ENCODE measurements around the gene OR8G1. TPM values are rescaled to one million over a fixed set of nuclear protein-coding genes. Genes with fewer than 3 reads are reported as not detected.

OR8G1 gene
- total and polyA plus RNA-seq, 5 donors from 2014 or later: not detected

DNA sequence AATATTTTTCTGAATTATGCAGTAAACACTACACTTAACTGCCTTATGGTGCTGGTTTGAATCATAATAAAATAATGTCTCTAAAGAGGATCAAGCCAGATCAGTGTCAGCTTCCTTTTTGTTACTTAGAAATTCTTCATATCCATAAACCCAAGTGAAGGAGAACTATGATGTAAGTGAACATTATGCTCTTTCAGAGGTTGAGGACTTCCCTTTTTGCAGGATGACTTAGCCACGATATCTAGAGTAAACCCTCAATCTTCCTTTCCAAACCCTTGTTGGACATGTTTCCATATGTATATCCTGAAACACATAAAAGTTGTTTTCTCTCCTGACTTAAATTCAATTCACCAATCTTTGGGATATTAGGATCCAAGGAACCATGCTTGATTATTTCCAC is 53.8 kb downstream of the OR8G1 start:
- no peak overlapping the region for H3K4me3 ChIP-seq (ENCODE audit: low read depth, low read length)
- H3K4me1 ChIP-seq (ENCODE audit: control insufficient read depth, insufficient read depth, low read length, poor library complexity, severe bottlenecking): no peaks in the 10 kb centered on the region
- H3K36me3 ChIP-seq (ENCODE audit: control insufficient read depth, insufficient read depth, low read length): no peaks in the 10 kb centered on the region
- no peak overlapping the region for H3K27ac Mint-ChIP-seq
- peaks cover 0 to 7% (median 3%) of the 10 kb centered on the region in 7 donors for H3K9me3 Mint-ChIP-seq
- no peak for DNase-seq
- ATAC-seq (ENCODE audit: low read depth in 2 of 2): no peak
- no peaks in the 10 kb centered on the region for H3K36me3 Mint-ChIP-seq
- no peaks in the 10 kb centered on the region for H3K27me3 Mint-ChIP-seq
- H3K4me1 Mint-ChIP-seq: no peaks in the 10 kb centered on the region
- H3K9me3 ChIP-seq (ENCODE audit: control insufficient read depth in 2 of 2, low read length in 2 of 2): no peaks in the 10 kb centered on the region
- H3K27me3 ChIP-seq (ENCODE audit: control insufficient read depth, insufficient read depth, low read length): no peaks in the 10 kb centered on the region
- H3K27ac ChIP-seq (ENCODE audit: insufficient read depth, low read length, poor library complexity, severe bottlenecking): no peak overlapping the region
- H3K4me3 Mint-ChIP-seq: no peak overlapping the region

DNA sequence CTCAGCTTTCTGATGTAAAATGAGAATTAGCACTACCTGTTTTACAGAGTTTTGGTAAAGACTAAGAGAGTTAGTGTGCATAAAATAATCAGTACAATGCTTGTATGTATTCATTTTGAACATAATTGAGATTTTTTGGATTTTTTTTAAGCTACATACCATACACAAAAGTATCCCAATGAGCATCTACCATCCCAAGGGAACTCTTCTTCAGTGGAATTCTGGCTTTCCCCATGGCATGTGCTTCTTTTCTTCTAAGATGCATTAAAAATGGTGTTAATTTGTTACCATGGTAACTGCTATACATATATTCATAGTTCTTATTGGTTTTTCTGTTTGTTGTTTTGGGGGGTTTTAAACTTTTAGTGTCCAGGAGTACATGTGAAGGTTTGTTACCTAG is 55.1 kb downstream of the OR8G1 start:
- DNase-seq (no peak), ATAC-seq (ENCODE audit: low read depth in 2 of 2) (no peak)
- Mint-ChIP-seq H3K27ac (no peak overlapping the region), H3K4me3 (no peak overlapping the region), H3K4me1 (no peaks in the 10 kb centered on the region), H3K27me3 (no peaks in the 10 kb centered on the region), H3K9me3 (peaks cover 0 to 7% (median 3%) of the 10 kb centered on the region in 7 donors), H3K36me3 (no peaks in the 10 kb centered on the region)
- Histone ChIP-seq H3K9me3 (ENCODE audit: control insufficient read depth in 2 of 2, low read length in 2 of 2) (no peaks in the 10 kb centered on the region), H3K4me3 (ENCODE audit: low read depth, low read length) (no peak overlapping the region), H3K36me3 (ENCODE audit: control insufficient read depth, insufficient read depth, low read length) (no peaks in the 10 kb centered on the region), H3K4me1 (ENCODE audit: control insufficient read depth, insufficient read depth, low read length, poor library complexity, severe bottlenecking) (no peaks in the 10 kb centered on the region), H3K27me3 (ENCODE audit: control insufficient read depth, insufficient read depth, low read length) (no peaks in the 10 kb centered on the region), H3K27ac (ENCODE audit: insufficient read depth, low read length, poor library complexity, severe bottlenecking) (no peak overlapping the region)

DNA sequence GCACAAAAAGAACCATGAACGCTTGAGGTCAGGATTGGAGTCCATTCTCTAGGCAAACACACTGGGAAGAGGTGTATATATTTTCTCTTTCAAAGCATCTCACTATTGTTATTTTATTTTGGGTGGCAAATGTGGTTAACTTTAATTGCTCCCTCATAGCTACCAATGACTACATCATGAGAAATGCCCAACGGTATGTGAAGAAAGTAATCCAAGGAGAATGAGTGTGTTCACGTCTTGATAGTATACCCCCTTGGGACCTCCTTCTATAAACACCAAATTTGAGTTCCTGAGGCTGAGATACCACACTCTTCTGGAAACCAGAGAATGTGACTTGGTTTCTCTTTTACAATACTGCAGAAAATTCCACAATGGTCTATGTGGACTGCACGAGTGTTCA is 57.0 kb downstream of the OR8G1 start:
- no peak for ATAC-seq (ENCODE audit: low read depth in 2 of 2)
- H3K4me1 Mint-ChIP-seq: no peaks in the 10 kb centered on the region
- H3K27me3 Mint-ChIP-seq: no peaks in the 10 kb centered on the region
- H3K4me1 ChIP-seq (ENCODE audit: control insufficient read depth, insufficient read depth, low read length, poor library complexity, severe bottlenecking): no peaks in the 10 kb centered on the region
- no peak overlapping the region for H3K4me3 Mint-ChIP-seq
- H3K9me3 ChIP-seq (ENCODE audit: control insufficient read depth in 2 of 2, low read length in 2 of 2): no peaks in the 10 kb centered on the region
- no peaks in the 10 kb centered on the region for H3K36me3 ChIP-seq (ENCODE audit: control insufficient read depth, insufficient read depth, low read length)
- H3K27me3 ChIP-seq (ENCODE audit: control insufficient read depth, insufficient read depth, low read length): no peaks in the 10 kb centered on the region
- H3K9me3 Mint-ChIP-seq: peaks cover 0 to 3% (median 0%) of the 10 kb centered on the region in 7 donors
- H3K4me3 ChIP-seq (ENCODE audit: low read depth, low read length): no peak overlapping the region
- H3K27ac Mint-ChIP-seq: no peak overlapping the region
- H3K27ac ChIP-seq (ENCODE audit: insufficient read depth, low read length, poor library complexity, severe bottlenecking): no peak overlapping the region
- no peak for DNase-seq
- no peaks in the 10 kb centered on the region for H3K36me3 Mint-ChIP-seq

DNA sequence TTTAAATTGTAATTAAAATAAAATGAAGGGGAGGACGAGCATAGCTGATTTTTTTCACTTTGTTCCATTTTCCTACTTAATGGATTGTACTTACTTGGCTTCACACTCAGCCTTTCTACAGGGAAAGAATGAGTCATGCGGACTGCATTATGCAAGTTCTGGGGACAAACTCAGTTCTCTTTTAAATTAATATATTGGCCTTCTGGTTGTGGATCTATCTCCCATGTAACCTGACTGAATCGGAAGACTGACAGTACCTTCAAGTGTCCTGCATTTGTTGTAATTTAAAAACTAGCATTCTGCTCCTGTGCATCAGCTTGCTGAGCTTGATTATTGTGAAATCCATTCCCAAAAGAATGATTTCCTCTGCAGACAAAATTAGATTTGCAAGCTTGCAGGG is 60.7 kb downstream of the OR8G1 start:
- no peaks in the 10 kb centered on the region for H3K9me3 ChIP-seq (ENCODE audit: control insufficient read depth in 2 of 2, low read length in 2 of 2)
- H3K27ac ChIP-seq (ENCODE audit: insufficient read depth, low read length, poor library complexity, severe bottlenecking): no peak overlapping the region
- no peaks in the 10 kb centered on the region for H3K27me3 ChIP-seq (ENCODE audit: control insufficient read depth, insufficient read depth, low read length)
- ATAC-seq (ENCODE audit: low read depth in 2 of 2): no peak
- H3K4me1 ChIP-seq (ENCODE audit: control insufficient read depth, insufficient read depth, low read length, poor library complexity, severe bottlenecking): no peaks in the 10 kb centered on the region
- no peak overlapping the region for H3K27ac Mint-ChIP-seq
- H3K4me3 Mint-ChIP-seq: no peak overlapping the region
- no peaks in the 10 kb centered on the region for H3K36me3 Mint-ChIP-seq
- no peak overlapping the region for H3K4me3 ChIP-seq (ENCODE audit: low read depth, low read length)
- peaks cover 0 to 3% (median 0%) of the 10 kb centered on the region in 7 donors for H3K9me3 Mint-ChIP-seq
- no peaks in the 10 kb centered on the region for H3K36me3 ChIP-seq (ENCODE audit: control insufficient read depth, insufficient read depth, low read length)
- peaks cover 7% of the 10 kb centered on the region for H3K27me3 Mint-ChIP-seq
- no peak for DNase-seq
- no peaks in the 10 kb centered on the region for H3K4me1 Mint-ChIP-seq

DNA sequence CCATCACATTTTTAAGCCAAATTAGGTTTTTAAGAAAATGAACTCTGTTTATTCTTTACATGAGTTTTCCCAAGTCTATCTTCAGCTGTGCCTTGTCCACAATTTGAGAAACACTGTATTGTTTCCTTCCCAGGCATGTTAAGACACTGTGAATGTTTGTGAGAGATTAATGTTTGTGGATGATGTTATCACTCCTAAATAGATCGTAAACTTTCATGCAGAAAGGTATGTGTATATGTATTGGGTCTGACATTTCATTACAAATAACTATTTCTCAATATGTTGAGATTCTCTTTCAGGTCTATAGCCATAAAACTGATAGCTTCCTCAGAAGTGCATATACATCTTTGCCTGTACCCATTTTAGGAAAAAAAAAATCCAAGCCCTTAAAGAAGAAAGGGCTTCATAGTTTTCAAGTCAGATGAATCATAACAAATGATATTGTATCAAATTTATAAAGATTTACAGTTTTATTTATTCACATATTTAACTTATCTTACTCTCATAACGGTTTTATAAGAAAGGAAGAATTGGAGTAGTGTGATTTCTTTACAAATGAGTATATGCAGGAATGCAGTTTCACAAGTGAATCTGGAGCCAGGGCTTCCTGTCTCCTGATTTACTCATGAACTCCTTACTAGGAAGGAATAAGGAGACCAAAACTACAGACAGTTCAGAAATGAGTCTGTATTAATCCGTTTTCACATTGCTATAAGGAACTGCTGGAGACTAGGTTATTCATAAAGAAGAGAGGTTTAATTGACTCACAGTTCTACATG is 61.6 kb downstream of the OR8G1 start:
- Mint-ChIP-seq H3K4me1 (no peaks in the 10 kb centered on the region), H3K36me3 (no peaks in the 10 kb centered on the region), H3K9me3 (peaks cover 0 to 3% (median 0%) of the 10 kb centered on the region in 7 donors), H3K4me3 (no peak overlapping the region), H3K27ac (no peak overlapping the region), H3K27me3 (peaks cover 7% of the 10 kb centered on the region)
- H3K9me3 ChIP-seq (ENCODE audit: control insufficient read depth in 2 of 2, low read length in 2 of 2): no peaks in the 10 kb centered on the region
- DNase-seq (no peak), ATAC-seq (ENCODE audit: low read depth in 2 of 2) (no peak)
- H3K4me3 ChIP-seq (ENCODE audit: low read depth, low read length): no peak overlapping the region
- no peaks in the 10 kb centered on the region for H3K36me3 ChIP-seq (ENCODE audit: control insufficient read depth, insufficient read depth, low read length)
- H3K27ac ChIP-seq (ENCODE audit: insufficient read depth, low read length, poor library complexity, severe bottlenecking): no peak overlapping the region
- H3K27me3 ChIP-seq (ENCODE audit: control insufficient read depth, insufficient read depth, low read length): no peaks in the 10 kb centered on the region
- H3K4me1 ChIP-seq (ENCODE audit: control insufficient read depth, insufficient read depth, low read length, poor library complexity, severe bottlenecking): no peaks in the 10 kb centered on the region

Other genes starting within 250 kb of the OR8G1 start
- gene OR10G6, start 245.9 kb upstream of the OR8G1 start, total RNA-seq: not detected
- gene OR10G6, start 245.9 kb upstream of the OR8G1 start, polyA plus RNA-seq: not detected
- gene OR10G4, start 228.1 kb upstream of the OR8G1 start, total RNA-seq: not detected
- gene OR10G4, start 228.1 kb upstream of the OR8G1 start, polyA plus RNA-seq: not detected
- not detected for gene OR10G9, start 218.1 kb upstream of the OR8G1 start, total RNA-seq
- gene OR10G9, start 218.1 kb upstream of the OR8G1 start, polyA plus RNA-seq: not detected
- not detected for gene OR10G8, start 214.3 kb upstream of the OR8G1 start, total RNA-seq
- gene OR10G8, start 214.3 kb upstream of the OR8G1 start, polyA plus RNA-seq: not detected
- gene OR10G7, start 199.8 kb upstream of the OR8G1 start, total RNA-seq: not detected
- not detected for gene OR10G7, start 199.8 kb upstream of the OR8G1 start, polyA plus RNA-seq
- 6.9 TPM for gene VWA5A, start 125.6 kb upstream of the OR8G1 start, total RNA-seq
- 10 to 100 TPM; 16.6 to 24.5 (median 19.0) TPM for gene VWA5A, start 125.6 kb upstream of the OR8G1 start, polyA plus RNA-seq
- not detected for gene OR10D3, start 57.8 kb upstream of the OR8G1 start, total RNA-seq
- gene OR10D3, start 57.8 kb upstream of the OR8G1 start, polyA plus RNA-seq: not detected
- gene OR8G5, start 15.3 kb downstream of the OR8G1 start, total RNA-seq: not detected
- gene OR8G5, start 15.3 kb downstream of the OR8G1 start, polyA plus RNA-seq: not detected
- not detected for gene OR8D1, start 72.9 kb downstream of the OR8G1 start, total RNA-seq
- gene OR8D1, start 72.9 kb downstream of the OR8G1 start, polyA plus RNA-seq: not detected
- gene OR8D2, start 79.1 kb downstream of the OR8G1 start, total RNA-seq: not detected
- gene OR8D2, start 79.1 kb downstream of the OR8G1 start, polyA plus RNA-seq: not detected
- not detected for gene OR8B2, start 143.4 kb downstream of the OR8G1 start, total RNA-seq
- gene OR8B2, start 143.4 kb downstream of the OR8G1 start, polyA plus RNA-seq: not detected
- not detected for gene OR8B3, start 157.9 kb downstream of the OR8G1 start, total RNA-seq
- not detected for gene OR8B3, start 157.9 kb downstream of the OR8G1 start, polyA plus RNA-seq
- not detected for gene OR8B4, start 183.8 kb downstream of the OR8G1 start, total RNA-seq
- gene OR8B4, start 183.8 kb downstream of the OR8G1 start, polyA plus RNA-seq: not detected
- not detected for gene OR8B8, start 204.6 kb downstream of the OR8G1 start, total RNA-seq
- not detected for gene OR8B8, start 204.6 kb downstream of the OR8G1 start, polyA plus RNA-seq